Measurements from ENCODE around the gene TMEM204.

The TMEM204 gene

DNA sequence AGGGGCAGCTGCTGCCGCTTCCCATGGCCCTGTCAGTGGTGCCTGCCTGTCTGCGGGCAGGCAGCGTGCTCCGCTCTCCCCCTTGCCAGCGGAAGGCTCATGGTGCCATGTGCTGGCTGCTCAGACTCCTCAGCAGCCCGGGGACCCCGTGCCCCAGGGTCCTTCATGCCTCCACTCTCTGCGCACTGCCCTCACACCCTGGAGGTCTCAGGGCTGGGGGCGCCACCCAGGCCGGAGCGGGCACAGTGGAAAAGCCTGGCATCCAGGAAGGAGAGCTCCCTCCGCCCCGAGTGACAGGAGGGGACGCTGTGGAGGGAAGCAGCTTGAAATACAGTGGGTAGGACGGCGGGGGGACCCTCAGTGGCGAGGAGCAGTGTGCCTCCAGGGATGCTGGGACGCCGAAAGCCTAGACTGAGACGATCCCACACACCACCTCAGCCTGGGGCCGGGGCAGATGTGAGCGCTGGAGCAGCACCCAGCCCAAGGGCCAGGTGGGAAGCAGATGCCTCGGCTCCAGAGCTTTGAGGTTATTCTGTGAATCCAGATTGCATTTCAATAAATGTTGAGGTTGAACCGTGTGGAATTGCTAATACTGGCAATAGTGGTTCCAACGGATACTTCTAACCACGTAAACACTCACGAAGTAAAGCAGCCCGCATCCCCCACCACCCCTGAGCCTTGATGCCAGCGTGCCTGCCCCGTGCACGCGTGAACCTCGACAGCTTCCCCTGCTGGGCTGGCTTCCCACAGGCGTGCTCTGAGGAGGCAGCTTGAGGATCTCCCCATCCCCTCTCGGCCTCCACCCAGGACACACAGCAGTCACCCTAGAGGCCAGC is 6.5 kb downstream of the TMEM204 start:
- TF ChIP-seq, protein P1, sequence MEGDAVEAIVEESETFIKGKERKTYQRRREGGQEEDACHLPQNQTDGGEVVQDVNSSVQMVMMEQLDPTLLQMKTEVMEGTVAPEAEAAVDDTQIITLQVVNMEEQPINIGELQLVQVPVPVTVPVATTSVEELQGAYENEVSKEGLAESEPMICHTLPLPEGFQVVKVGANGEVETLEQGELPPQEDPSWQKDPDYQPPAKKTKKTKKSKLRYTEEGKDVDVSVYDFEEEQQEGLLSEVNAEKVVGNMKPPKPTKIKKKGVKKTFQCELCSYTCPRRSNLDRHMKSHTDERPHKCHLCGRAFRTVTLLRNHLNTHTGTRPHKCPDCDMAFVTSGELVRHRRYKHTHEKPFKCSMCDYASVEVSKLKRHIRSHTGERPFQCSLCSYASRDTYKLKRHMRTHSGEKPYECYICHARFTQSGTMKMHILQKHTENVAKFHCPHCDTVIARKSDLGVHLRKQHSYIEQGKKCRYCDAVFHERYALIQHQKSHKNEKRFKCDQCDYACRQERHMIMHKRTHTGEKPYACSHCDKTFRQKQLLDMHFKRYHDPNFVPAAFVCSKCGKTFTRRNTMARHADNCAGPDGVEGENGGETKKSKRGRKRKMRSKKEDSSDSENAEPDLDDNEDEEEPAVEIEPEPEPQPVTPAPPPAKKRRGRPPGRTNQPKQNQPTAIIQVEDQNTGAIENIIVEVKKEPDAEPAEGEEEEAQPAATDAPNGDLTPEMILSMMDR (IDR thresholded peaks at IDR 0.05; ENCODE audit: low read depth, low read length, missing control alignments) = no peak
- DNase-seq (ENCODE audit: low read depth) = no peak
- H3K4me3 ChIP-seq (ENCODE audit: low read depth, low read length) = no peak overlapping the region

DNA sequence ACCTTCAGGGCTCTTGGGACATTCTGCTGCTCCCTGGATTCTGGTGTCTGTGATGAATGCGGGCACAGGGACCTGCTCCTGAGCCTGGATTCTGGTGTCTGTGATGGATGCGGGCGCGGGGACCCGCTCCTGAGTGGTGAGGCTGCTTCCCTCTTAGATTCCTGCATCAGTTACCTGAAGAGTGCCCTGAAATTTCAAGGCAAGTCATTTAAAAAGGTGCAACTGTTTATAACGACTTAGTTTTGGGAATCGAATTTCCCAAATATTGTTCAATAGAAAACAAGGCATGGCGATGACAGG is 7.0 kb downstream of the TMEM204 start:
- TF ChIP-seq, protein P1 (IDR thresholded peaks at IDR 0.05; ENCODE audit: low read depth, low read length, missing control alignments) = no peak
- DNase-seq (ENCODE audit: low read depth) = no peak
- no peak overlapping the region for H3K4me3 ChIP-seq (ENCODE audit: low read depth, low read length)

DNA sequence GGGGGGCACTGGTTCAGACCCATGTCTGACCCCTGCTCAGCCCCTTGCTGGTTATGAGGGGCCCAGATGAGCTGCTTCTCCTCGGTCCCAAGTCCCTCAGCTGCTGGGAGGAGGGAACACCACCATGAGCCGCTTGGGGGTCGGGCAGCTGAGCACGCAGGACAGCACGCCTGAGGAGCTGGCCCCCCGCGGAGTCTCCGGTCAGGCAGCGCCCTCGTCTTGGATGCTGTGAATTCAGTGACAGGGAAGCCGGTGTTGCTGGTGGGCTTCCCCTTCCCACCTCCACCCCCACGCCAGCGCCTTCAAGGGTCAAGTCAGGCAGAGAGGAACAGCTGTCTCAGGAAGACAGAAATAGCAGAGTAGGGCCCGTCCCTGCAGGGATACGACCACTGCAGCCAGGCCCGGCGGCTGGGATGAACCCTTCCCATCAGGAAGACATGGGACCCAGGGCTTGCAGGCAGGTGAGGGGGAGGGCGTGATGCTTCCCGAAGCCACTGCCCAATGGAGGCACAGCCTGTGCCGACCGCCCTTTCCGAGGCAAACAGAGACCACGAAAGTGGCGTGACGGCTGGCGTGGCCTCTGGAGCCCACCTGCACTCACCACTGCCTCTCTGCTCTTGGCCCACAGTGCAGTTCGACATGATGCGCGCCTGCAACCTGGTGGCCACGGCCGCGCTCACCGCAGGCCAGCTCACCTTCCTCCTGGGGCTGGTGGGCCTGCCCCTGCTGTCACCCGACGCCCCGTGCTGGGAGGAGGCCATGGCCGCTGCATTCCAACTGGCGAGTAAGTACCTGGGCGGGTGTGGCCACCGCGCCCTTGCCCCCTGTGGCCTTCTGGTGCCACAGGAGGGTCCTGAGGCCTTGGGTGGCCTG is 8.1 kb downstream of the TMEM204 start:
- no peak for DNase-seq (ENCODE audit: low read depth)
- TF ChIP-seq, protein P1 (IDR thresholded peaks at IDR 0.05; ENCODE audit: low read depth, low read length, missing control alignments) = no peak
- no peak overlapping the region for H3K4me3 ChIP-seq (ENCODE audit: low read depth, low read length)

DNA sequence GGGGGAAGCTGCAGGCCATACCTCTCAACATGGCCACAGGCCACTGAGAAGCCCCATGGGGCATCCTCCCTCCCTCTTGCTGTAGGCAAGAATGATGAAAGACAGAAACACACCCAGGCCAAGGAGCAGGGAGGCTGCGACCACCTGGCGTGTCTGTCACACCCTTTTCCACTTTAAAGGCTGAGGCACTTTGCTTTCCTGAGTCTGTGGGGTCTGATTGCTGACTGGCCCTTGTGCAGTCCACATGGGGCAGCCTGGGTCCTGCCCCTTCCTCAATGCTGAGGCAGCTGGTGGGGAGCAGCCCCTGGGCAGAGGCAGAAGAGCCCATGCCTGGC is 8.7 kb downstream of the TMEM204 start:
- no peak overlapping the region for H3K4me3 ChIP-seq (ENCODE audit: low read depth, low read length)
- DNase-seq (ENCODE audit: low read depth) = no peak
- TF ChIP-seq, protein P1 (IDR thresholded peaks at IDR 0.05; ENCODE audit: low read depth, low read length, missing control alignments) = no peak

DNA sequence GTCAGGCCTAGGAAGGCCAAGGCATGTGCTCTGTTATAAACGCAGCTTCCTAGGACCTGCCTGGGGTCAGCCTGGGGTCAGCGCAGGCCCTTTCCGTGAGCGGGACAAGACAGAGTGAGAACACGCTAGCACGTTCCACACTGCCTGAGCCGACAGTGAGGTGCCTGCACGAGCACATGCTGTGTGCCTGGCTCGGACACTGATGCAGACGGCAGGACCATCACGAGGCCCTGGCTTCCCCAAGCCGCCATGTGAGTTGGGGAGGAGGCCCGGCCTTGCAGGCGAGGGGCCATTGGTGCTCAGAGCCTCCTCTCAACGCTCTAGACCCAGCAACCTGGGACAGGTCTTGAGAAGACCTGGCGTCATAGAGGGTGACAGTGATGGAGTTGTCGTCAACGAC is 9.1 kb downstream of the TMEM204 start:
- TF ChIP-seq, protein P1 (IDR thresholded peaks at IDR 0.05; ENCODE audit: low read depth, low read length, missing control alignments) = no peak
- H3K4me3 ChIP-seq (ENCODE audit: low read depth, low read length) = no peak overlapping the region

DNA sequence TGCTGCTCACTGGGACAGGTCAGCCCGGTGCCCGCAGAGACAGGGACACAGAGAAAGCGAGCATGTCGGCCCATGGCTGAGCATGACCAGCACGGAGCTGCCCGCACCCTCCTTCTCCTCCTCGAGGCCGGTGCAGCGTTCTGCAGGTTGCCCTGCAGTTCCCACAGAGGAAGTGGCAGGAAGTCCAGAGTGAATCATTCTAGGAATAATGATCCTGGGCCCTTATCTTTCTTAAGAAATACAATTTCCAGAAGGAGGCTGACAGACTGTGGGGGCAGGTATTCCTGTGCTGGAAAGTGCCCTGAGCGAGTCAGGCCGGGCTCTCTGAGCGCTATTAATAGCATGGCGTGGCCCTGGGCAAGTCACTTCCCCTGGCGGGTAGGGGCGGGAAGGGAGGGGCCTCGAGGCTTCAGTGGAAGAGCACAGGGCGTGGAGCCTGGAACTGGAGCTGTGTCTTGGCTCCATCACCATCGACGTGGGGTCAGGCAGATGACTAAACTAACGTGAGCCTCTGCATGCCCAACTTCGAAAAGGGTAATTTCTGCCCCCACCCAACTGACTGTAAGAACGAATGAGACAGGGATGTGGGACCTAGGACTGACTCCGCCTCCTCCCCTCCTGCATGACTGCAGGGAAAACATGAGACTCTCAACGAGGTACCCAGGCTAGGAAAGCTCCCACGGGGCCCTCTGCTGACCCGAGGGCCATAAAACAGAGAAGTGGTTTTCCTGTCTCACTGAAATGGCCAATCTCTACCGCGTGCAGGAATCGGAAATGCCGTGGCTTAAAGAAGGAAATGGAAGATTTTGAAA is 9.8 kb downstream of the TMEM204 start:
- H3K4me3 ChIP-seq (ENCODE audit: low read depth, low read length) = no peak overlapping the region
- DNase-seq (ENCODE audit: low read depth) = no peak
- TF ChIP-seq, protein P1 (IDR thresholded peaks at IDR 0.05; ENCODE audit: low read depth, low read length, missing control alignments) = peak; percentile 7

More for the DNA sequence above, 9.1 kb downstream of the TMEM204 start:
- DNase-seq (ENCODE audit: low read depth) = no peak
